Measurements from ENCODE around the gene IQCM.

Gene IQCM

GRCh38 chr4:149768477-149768876 lies 47.2 kb downstream of the IQCM start:
- no peak for DNase-seq (ENCODE audit: low spot score)

GRCh38 chr4:149766135-149766534 lies 49.5 kb downstream of the IQCM start:
- no peak for DNase-seq (ENCODE audit: low spot score)

DNA sequence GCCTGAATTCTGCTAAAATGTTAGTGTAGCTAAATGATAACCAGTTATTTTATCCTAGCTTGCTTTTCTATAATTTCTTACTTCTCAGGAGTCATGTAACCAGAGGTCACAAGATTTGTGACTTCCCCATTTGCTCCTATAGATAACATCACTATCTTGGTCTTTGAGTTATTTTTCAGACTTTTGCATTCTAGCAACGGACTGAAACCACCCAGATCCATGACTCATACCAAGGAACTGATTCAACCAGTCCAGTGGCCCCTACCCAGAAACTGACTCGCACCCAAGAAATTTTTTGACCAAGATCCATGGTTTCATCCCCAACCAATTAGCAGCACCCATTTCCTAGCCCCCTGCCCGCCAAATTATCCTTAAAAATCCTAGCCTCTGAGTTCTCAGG lies 50.0 kb downstream of the IQCM start:
- no peak for DNase-seq (ENCODE audit: low spot score)

- DNase-seq (ENCODE audit: low spot score), result no peak
Measured at GRCh38 chr4:149755969-149756368, 59.7 kb downstream of the IQCM start.

DNA sequence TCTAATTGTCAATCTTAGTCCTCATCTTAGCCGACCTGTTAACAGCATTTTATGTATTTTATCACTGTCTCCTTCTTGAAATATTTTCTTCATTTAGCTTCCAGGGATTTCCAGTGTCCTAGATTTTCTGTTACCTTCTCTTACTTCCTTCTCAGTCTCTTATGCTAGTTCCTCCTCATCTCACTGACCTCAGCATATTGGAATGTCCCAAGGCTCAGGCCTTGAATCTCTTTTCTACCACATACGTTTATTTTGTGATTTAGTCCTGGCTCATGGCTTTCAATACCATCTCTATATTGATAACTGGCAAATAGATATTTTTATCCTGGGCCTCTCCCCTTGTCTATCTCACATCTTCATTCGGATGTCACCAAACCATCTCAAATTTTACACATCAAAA lies 61.1 kb downstream of the IQCM start:
- no peak for DNase-seq (ENCODE audit: low spot score)

GRCh38 chr4:149752729-149753128 lies 62.9 kb downstream of the IQCM start:
- no peak for DNase-seq (ENCODE audit: low spot score)

- no peak for DNase-seq (ENCODE audit: low spot score)
Measured at GRCh38 chr4:149751174-149751573, 64.5 kb downstream of the IQCM start.

- DNase-seq (ENCODE audit: low spot score), result no peak
Measured at GRCh38 chr4:149749784-149750183, 65.9 kb downstream of the IQCM start.

- DNase-seq (ENCODE audit: low spot score), result peak; percentile 2
Measured at GRCh38 chr4:149747646-149748045, 68.0 kb downstream of the IQCM start.

DNA sequence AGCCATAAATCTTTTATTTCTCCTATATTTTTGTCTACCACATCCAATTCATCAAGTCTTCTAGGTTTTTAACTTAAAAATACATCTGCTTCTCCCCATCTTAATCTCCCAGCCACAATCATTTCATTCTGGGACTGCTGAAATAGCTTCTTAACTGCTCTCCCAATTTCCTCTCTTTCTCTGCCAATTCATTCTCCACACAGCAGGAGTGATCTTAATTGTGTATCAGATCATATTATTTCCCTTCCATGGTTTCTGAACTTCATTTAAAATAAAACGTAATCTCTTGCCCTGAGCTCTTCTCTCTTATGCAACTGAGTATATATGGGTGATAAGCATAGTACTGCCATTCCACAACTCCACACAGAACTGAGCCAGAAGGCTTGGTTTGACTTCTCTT lies 69.4 kb downstream of the IQCM start:
- no peak for DNase-seq (ENCODE audit: low spot score)

GRCh38 chr4:149741186-149741831 lies 74.3 kb downstream of the IQCM start:
- no peak for DNase-seq (ENCODE audit: low spot score)

DNA sequence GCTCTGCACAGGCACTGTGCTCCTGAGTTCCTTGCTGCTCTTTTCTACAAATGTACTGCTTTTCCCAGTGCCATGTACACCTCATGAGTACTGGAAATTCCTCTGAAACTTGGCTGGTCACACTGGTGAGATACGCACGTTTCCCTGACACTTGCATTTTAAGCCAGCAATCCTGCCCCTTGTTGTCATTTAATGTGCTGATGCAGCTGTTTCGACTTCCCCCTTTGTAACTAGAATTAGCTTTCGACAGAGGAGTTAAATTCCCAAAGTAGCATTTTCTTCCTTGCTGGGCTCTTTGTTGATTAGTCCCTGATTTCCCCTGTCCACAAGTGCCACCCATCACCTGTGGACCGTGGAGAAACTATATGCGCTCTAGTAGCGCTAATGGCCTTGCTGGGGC lies 77.5 kb downstream of the IQCM start:
- no peak for DNase-seq (ENCODE audit: low spot score)

GRCh38 chr4:149735796-149736195 lies 79.8 kb downstream of the IQCM start:
- DNase-seq (ENCODE audit: low spot score), result no peak

DNA sequence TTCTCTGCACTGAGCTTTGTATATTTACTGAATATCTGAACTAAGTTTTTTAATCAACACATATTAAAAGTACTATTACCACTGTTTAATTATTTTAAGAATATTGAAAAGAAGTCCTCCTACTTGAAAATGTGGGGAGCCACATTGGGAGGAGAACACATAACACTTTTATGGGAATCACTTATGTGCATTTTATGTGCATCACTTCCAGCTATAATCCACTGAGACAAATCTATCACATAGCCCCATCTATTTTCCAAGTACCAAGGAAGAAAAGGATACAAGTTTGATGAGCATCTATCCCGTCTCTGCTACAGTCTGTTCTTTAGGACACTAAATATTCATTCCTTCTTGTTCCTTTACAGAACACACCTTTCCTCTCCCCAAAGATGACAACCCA lies 87.2 kb downstream of the IQCM start:
- DNase-seq (ENCODE audit: low spot score), result no peak

DNA sequence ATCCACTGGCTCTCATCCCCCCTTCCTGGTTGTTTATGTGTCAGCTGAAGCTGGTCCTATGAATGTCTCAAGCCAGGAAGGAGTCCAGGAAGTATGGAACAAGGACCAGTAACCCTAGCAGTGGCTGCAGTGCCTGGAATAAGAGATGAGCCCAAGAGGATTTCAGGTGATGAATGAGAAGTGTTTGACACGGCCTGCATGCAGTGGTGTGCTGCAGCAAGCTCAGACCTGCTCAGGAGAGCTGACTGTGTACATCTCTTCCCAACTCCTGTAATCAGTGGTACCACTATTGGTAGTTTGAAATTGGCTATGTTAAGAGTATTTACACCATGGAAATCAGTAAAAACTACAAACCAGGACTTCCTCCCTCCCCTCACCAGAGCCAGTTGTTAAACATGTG lies 88.0 kb downstream of the IQCM start:
- no peak for DNase-seq (ENCODE audit: low spot score)

GRCh38 chr4:149723065-149723464 lies 92.6 kb downstream of the IQCM start:
- no peak for DNase-seq (ENCODE audit: low spot score)

GRCh38 chr4:149719806-149720205 lies 95.8 kb downstream of the IQCM start:
- DNase-seq (ENCODE audit: low spot score), result no peak

DNA sequence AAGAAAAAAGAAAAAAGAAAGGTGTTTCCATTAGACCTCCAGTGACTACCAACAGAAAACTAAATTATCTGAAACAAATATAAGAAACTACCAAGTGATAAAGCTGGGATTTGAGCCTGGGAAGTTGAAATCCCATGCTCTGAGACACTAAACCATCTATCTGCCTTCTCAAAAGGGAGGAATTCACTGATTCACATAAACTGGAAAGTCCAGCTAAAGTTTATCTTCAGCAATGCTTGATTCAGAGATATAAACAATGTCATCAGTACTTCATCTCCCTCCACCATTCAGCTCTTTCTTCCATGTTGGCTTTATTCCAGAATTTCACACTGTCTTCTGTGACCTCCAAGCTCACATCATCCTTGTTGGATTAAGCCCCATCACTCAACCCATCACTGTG lies 96.3 kb downstream of the IQCM start:
- no peak for DNase-seq (ENCODE audit: low spot score)

GRCh38 chr4:149718500-149718899 lies 97.1 kb downstream of the IQCM start:
- no peak for DNase-seq (ENCODE audit: low spot score)

DNA sequence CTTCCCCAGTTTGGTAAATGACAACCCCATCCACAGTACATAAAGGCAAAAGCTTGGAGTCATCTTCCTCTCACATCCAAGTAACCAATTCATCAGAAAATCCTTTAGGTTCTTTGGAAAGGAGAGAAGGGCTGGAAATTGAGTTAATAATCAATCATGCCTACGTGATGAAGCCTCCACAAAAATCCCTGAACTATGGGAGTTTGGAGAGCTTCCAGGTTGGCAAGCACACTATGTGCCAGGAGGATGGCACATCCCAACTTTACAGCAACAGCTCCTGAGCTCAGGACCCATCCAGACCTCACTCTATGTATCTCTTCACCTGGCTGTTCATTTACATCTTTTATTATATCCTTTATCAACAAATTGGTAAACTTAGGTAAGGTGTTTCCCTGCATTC lies 98.9 kb downstream of the IQCM start:
- DNase-seq (ENCODE audit: low spot score), result no peak

DNA sequence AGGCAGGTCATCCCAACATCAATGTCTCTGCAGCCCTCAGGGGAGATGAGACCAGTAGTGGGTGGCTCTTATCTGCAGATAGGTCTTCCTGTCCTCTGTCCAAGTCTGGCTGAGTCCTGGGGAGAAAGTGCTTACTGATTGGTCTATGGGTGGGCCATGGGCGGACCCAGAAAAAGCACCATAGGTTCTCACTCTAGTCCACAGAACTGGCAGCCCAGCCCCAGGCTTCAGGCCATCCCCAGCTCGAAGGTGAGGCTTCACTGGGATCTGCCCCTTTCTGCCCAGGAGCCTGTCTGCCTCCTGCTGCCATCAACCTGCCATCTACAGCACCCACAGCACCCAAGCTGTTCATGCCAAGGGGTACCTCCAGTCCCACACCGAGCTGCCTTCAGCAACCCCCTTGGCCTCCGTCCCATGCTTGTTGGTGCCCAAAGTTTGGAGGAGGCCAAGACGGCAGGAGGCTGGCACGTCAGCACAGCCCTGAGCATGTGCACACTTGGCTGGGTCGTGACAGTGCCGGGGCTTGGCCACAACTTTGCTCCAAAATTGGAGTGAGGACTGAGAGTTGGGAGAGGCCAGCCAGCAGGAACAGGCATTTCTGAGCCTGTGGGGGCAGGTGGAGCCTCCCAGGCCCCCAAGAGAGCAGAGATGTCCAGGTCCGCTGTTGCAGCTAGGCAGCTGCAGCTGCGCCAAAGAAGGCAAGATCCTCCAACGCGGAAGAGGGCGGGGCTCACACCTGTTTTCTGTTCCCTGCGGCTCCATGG lies 99.6 kb downstream of the IQCM start:
- DNase-seq (ENCODE audit: low spot score), result no peak

GRCh38 chr4:149713031-149713430 lies 102.6 kb downstream of the IQCM start:
- no peak for DNase-seq (ENCODE audit: low spot score)

DNA sequence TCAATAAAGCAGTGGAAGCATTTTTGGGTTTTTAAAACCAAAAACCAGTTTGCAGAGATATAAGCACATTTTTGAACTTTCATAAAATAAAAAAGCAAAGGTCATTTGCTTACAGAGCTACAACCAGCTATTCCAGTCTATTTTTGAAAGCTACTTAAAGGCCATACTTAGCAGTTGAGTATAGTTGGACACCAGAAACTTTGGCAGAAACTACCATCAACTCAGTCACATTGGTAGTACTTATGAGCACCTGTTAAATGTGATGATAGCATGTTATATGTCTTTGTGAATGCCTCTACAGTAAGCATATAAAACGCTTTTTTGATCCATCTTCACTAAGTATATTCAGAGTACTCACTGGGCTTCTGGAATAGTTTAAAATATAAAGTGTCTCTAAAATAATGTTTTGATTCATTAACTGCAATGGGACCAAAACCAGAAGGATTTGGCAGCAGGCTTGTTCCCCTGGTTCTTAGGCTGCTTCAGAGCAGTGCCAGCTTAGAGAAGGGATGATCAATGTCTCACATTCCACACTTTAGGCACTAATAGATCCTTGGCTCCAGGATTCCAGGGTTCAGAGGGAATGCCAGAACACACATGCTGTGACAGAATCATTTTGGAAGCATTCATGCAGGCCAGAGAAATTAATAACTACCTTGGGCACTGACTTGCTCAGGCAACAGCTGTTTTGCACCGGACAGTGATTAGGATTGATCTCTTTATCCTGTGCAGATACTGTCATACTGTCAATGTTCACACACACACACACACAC lies 103.9 kb downstream of the IQCM start:
- no peak for DNase-seq (ENCODE audit: low spot score)

Measured in HuH-7.5 (cell line).